Nasal cavity respiratory epithelium epithelial cell of viscerocranial mucosa (primary cell): ENCODE data around the gene FBLN1. TPM values are rescaled to one million over a fixed set of nuclear protein-coding genes. Genes with fewer than 3 reads are reported as not detected.

Experiments
- total RNA-seq: library from RNA; depleted of rRNA; stranded (reverse); fragments of >200 nt; gene quantifications from 2 replicates; pipeline ENCODE4 v1.2.3, GENCODE V29; 2014

The FBLN1 gene
- 11.6 and 154 TPM in 2 replicates for total RNA-seq

GRCh38 chr22:45502215-45503049 lies at the start of gene FBLN1:
TSS of gene FBLN1 (plus strand) at chr22:45502883. CDS start at chr22:45502986, 103 bp downstream.

Other genes with a start within 250 kb of the FBLN1 start
- gene UPK3A, start 217.9 kb upstream of the FBLN1 start, total RNA-seq: not detected in 2 replicates
- gene FAM118A, start 192.9 kb upstream of the FBLN1 start, total RNA-seq: 12.3 and 22.0 TPM in 2 replicates
- gene SMC1B, start 89.3 kb upstream of the FBLN1 start, total RNA-seq: not detected in 2 replicates
- not detected in 2 replicates for gene RIBC2, start 89.2 kb upstream of the FBLN1 start, total RNA-seq
- 84.4 and 183 TPM in 2 replicates for gene ATXN10, start 169.0 kb downstream of the FBLN1 start, total RNA-seq